HG03439 (cell line): ENCODE data around the gene ELL.

Experiments
- ATAC-seq: cut with Tn5 transposase; IDR thresholded peaks from one replicate; pipeline ENCODE4 v1.9.1; 2021; ENCODE audit warnings: mild to moderate bottlenecking, moderate library complexity; ENCODE audit not compliant: unreplicated experiment

Gene ELL

GRCh38 chr19:18473003-18473705 is 48.7 kb downstream of the ELL start:
- ATAC-seq, result no peak

GRCh38 chr19:18470787-18471186 is 51.1 kb downstream of the ELL start:
- ATAC-seq, result no peak

GRCh38 chr19:18469069-18469846 is 52.6 kb downstream of the ELL start:
- no peak for ATAC-seq

GRCh38 chr19:18468517-18468916 is 53.4 kb downstream of the ELL start:
- ATAC-seq, result no peak

- ATAC-seq, result no peak
Observed at GRCh38 chr19:18467978-18468377, 53.9 kb downstream of the ELL start.

- no peak for ATAC-seq
Observed at GRCh38 chr19:18466354-18466753, 55.5 kb downstream of the ELL start.

- ATAC-seq, result no peak
Observed at GRCh38 chr19:18465964-18466339, 55.9 kb downstream of the ELL start.

- no peak for ATAC-seq
Observed at GRCh38 chr19:18465214-18465963, 56.5 kb downstream of the ELL start.

GRCh38 chr19:18464646-18465045 is 57.2 kb downstream of the ELL start:
- ATAC-seq, result no peak

- no peak for ATAC-seq
Observed at GRCh38 chr19:18461471-18461870, 60.4 kb downstream of the ELL start.

GRCh38 chr19:18460900-18461299 is 61.0 kb downstream of the ELL start:
- no peak for ATAC-seq

GRCh38 chr19:18457483-18458331 is 64.2 kb downstream of the ELL start:
- no peak for ATAC-seq

GRCh38 chr19:18456974-18457373 is 64.9 kb downstream of the ELL start:
- no peak for ATAC-seq

GRCh38 chr19:18456279-18456678 is 65.6 kb downstream of the ELL start:
- ATAC-seq, result no peak

- ATAC-seq, result no peak
Observed at GRCh38 chr19:18453269-18454024, 68.4 kb downstream of the ELL start.

- ATAC-seq, result no peak
Observed at GRCh38 chr19:18452386-18452785, 69.5 kb downstream of the ELL start.

- no peak for ATAC-seq
Observed at GRCh38 chr19:18450931-18451836, 70.7 kb downstream of the ELL start.

GRCh38 chr19:18450021-18450930 is 71.6 kb downstream of the ELL start:
- ATAC-seq, result no peak
